Measurements from ENCODE around the gene MAT1A. TPM values are rescaled to one million over a fixed set of nuclear protein-coding genes. Genes with fewer than 3 reads are reported as not detected.

Gene MAT1A
- total and polyA plus RNA-seq, 7 experiments from 2014 or later = not detected

DNA sequence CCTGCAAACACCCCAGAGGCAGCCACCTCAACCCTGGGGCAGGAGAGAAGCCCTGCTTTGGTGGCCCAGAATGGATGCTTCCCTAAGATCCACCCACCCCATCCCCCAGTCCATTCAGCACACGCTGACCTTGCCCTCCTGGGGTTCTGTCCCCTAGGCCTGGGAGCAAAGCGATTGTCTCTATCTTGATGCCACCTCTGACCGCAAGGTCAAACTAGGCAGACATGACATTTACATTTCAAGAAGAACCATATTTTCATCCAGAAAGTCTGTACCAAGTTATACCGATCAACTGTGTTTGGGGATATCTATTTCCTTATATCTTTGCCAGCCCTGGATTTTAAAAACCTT lies 23.0 kb downstream of the MAT1A start:
- H3K27me3 ChIP-seq (ENCODE audit: control insufficient read depth in 2 of 2, insufficient read depth in 2 of 2, low read length in 2 of 2) = no peaks in the 10 kb centered on the region
- ChIA-PET CTCF (no interaction called here), POLR2A (no interaction called here)
- no peak overlapping the region for H3K27ac ChIP-seq (ENCODE audit: low read depth, low read length)
- no peaks in the 10 kb centered on the region for H3K4me1 ChIP-seq (ENCODE audit: control insufficient read depth in 2 of 2, insufficient read depth in 2 of 2, low read length in 2 of 2)
- H3K4me3 ChIP-seq (ENCODE audit: low read length) = no peak overlapping the region
- Mint-ChIP-seq H3K4me3 (no peak overlapping the region), H3K4me1 (no peaks in the 10 kb centered on the region), H3K9me3 (peaks cover 0 to 28% (median 10%) of the 10 kb centered on the region in 11 donors), H3K27me3 (peaks cover 3 to 10% (median 8%) of the 10 kb centered on the region in 5 donors), H3K27ac (no peak overlapping the region), H3K36me3 (peaks cover 0 to 11% (median 4%) of the 10 kb centered on the region in 5 donors)
- ATAC-seq (no peak), DNase-seq (no peak)
- intact Hi-C loops (cut with micrococcal nuclease) = no loop called here
- H3K36me3 ChIP-seq (ENCODE audit: control insufficient read depth in 2 of 3, insufficient read depth in 3 of 3, low read length in 3 of 3) = no peaks in the 10 kb centered on the region
- no peaks in the 10 kb centered on the region for H3K9me3 ChIP-seq (ENCODE audit: control insufficient read depth in 2 of 3, low read length in 3 of 3)

DNA sequence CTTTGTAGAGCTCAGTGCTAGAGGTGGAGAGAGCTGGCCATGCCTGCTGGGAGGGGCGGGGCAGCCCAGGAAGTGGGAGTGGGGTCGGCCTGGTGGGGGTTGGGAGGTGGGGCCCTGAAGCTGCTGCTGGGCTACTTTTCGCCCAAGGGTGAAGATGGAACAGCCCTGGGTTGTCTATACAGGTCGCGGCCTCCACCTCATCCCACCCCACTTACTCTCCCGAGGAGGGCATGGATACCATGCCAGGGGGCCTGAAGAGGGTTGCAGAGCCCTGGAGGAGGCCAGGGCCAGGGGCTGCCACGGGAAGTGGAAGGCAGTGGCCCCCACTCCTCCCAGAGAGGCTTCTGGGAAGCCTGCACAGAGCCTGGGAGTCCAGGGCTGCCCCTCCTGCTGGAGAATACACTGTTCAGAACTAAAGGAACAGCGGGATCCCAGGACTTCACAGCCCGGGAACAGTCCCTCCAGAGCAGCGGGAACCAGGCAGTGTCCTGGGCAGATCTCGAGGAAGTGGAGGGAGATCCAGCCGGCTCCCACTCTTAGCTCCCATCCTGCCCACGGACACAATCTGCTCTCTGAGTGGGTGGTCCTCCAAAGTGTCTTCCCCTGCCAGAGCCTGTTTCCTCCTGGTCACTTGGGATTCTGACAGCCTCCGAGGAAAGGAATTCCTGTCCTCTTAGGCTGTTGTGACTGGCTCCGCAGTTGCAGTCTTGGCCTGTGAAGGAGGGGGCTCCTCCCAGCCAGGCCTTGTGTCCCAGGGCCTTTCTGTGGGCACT lies 23.5 kb downstream of the MAT1A start:
- CTCF ChIA-PET = no interaction called here
- no peaks in the 10 kb centered on the region for H3K9me3 ChIP-seq (ENCODE audit: control insufficient read depth in 2 of 3, low read length in 3 of 3)
- POLR2A ChIA-PET = no interaction called here
- no peak overlapping the region for H3K4me3 ChIP-seq (ENCODE audit: low read length)
- H3K4me1 ChIP-seq (ENCODE audit: control insufficient read depth in 2 of 2, insufficient read depth in 2 of 2, low read length in 2 of 2) = no peaks in the 10 kb centered on the region
- peaks cover 3 to 8% (median 3%) of the 10 kb centered on the region in 5 donors for H3K27me3 Mint-ChIP-seq
- peaks cover 0 to 11% (median 4%) of the 10 kb centered on the region in 5 donors for H3K36me3 Mint-ChIP-seq
- intact Hi-C loops (cut with micrococcal nuclease) = no loop called here
- DNase-seq = no peak
- H3K4me3 Mint-ChIP-seq = no peak overlapping the region
- no peaks in the 10 kb centered on the region for H3K4me1 Mint-ChIP-seq
- no peaks in the 10 kb centered on the region for H3K36me3 ChIP-seq (ENCODE audit: control insufficient read depth in 2 of 3, insufficient read depth in 3 of 3, low read length in 3 of 3)
- H3K27ac ChIP-seq (ENCODE audit: low read depth, low read length) = no peak overlapping the region
- ATAC-seq = no peak
- H3K9me3 Mint-ChIP-seq = peaks cover 0 to 28% (median 10%) of the 10 kb centered on the region in 11 donors
- no peaks in the 10 kb centered on the region for H3K27me3 ChIP-seq (ENCODE audit: control insufficient read depth in 2 of 2, insufficient read depth in 2 of 2, low read length in 2 of 2)
- H3K27ac Mint-ChIP-seq = no peak overlapping the region

DNA sequence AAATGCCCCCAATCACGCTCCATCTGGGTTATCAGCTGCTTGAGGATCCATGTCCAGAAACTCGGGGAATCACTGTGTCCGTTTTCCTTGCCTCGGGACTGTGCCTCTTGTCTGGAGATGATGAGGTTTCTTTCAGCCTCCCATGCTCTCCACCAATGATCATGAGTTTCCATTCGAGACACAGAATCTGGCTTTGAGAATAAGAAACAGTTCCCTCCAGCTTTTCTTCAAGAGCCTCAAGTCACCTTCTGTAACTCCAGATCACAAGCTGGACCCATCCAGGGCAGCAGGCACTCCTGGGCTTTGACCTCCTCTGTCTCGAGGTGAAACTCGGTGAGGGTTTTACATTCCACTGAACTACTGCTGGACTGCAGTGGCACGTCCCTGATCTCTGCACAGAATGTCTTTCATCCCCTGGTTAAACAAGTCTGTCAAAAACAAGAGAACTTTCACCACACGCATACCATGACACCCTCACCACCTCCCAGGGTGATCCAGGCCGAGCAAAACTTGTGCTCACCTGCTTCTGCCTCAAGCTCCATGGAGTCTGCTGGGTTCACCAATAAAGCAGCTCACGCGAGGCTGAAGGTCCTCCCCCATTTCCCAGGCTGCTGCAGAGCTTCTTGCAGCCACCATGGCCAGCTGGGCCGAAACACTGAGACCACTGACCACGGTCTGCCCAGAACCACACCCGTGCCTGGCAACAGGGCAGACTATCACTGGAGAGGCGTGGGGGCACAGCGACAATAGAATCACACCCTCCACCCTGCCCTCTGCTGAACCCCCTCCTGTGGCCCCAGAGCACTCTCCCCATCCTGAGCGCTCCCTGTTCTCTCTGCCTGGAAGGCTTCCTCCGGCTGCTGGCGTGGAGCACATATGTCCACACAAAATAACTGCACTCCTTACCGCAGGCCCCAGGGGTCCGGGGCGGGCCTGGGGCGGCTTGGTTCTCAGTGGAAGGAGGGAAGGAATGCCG lies 25.1 kb downstream of the MAT1A start:
- Mint-ChIP-seq H3K36me3 (peaks cover 0 to 11% (median 4%) of the 10 kb centered on the region in 5 donors), H3K9me3 (peaks cover 0 to 24% (median 8%) of the 10 kb centered on the region in 11 donors), H3K27me3 (peaks cover 0 to 4% (median 3%) of the 10 kb centered on the region in 5 donors), H3K27ac (no peak overlapping the region), H3K4me1 (no peaks in the 10 kb centered on the region), H3K4me3 (no peak overlapping the region)
- POLR2A ChIA-PET = no interaction called here
- intact Hi-C loops (cut with micrococcal nuclease) = no loop called here
- DNase-seq (no peak), ATAC-seq (no peak)
- CTCF ChIA-PET = no interaction called here
- Histone ChIP-seq H3K27me3 (ENCODE audit: control insufficient read depth in 2 of 2, insufficient read depth in 2 of 2, low read length in 2 of 2) (no peaks in the 10 kb centered on the region), H3K36me3 (ENCODE audit: control insufficient read depth in 2 of 3, insufficient read depth in 3 of 3, low read length in 3 of 3) (no peaks in the 10 kb centered on the region), H3K27ac (ENCODE audit: low read depth, low read length) (no peak overlapping the region), H3K4me1 (ENCODE audit: control insufficient read depth in 2 of 2, insufficient read depth in 2 of 2, low read length in 2 of 2) (no peaks in the 10 kb centered on the region), H3K4me3 (ENCODE audit: low read length) (no peak overlapping the region), H3K9me3 (ENCODE audit: control insufficient read depth in 2 of 3, low read length in 3 of 3) (no peaks in the 10 kb centered on the region)

DNA sequence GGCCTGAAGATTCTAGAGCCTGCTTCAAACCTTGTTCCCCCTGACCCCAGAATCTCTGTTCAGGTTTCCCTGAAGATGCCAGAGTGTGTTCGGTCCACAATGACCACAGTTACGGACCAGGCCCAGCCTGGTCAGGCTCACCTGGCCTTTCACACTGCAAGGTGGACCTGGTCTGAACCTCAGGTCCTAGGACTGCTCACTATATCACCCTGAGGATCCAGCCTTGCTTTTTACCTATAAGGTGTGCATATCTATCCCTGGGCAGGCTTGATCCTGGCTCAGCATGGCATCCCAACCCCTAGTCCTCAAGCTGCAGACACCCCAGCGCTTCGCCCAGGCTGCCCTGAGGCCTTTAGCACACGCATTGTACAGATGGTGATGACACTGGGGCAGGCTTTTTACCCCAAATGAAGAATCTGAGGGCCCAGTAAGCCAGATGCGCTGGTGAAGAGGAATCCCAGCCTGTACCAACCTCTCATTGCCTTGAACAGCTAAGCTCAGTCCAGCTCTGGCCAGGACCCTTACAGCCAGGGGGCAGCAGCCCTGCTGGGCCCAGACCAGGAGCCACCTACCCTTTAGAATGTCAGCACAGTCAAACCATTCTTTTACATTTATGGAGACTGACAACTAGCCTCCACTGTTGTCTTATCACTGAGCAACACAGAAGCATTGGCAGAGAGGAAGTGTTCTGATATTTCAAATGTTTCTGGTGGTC lies 28.0 kb downstream of the MAT1A start:
- ChIA-PET CTCF (no interaction called here), POLR2A (no interaction called here)
- Mint-ChIP-seq H3K36me3 (peaks cover 0 to 4% (median 0%) of the 10 kb centered on the region in 5 donors), H3K4me1 (peaks cover 0 to under 1% (median 0%) of the 10 kb centered on the region in 7 donors), H3K27me3 (peaks cover 0 to 5% (median under 1%) of the 10 kb centered on the region in 5 donors), H3K27ac (no peak overlapping the region), H3K9me3 (peaks cover 0 to 6% (median 2%) of the 10 kb centered on the region in 11 donors), H3K4me3 (no peak overlapping the region)
- ATAC-seq = no peak
- Histone ChIP-seq H3K36me3 (ENCODE audit: control insufficient read depth in 2 of 3, insufficient read depth in 3 of 3, low read length in 3 of 3) (no peaks in the 10 kb centered on the region), H3K4me3 (ENCODE audit: low read length) (no peak overlapping the region), H3K27ac (ENCODE audit: low read depth, low read length) (no peak overlapping the region), H3K4me1 (ENCODE audit: control insufficient read depth in 2 of 2, insufficient read depth in 2 of 2, low read length in 2 of 2) (no peaks in the 10 kb centered on the region), H3K9me3 (ENCODE audit: control insufficient read depth in 2 of 3, low read length in 3 of 3) (no peaks in the 10 kb centered on the region), H3K27me3 (ENCODE audit: control insufficient read depth in 2 of 2, insufficient read depth in 2 of 2, low read length in 2 of 2) (no peaks in the 10 kb centered on the region)
- no peak for DNase-seq
- intact Hi-C loops (cut with micrococcal nuclease) = no loop called here

DNA sequence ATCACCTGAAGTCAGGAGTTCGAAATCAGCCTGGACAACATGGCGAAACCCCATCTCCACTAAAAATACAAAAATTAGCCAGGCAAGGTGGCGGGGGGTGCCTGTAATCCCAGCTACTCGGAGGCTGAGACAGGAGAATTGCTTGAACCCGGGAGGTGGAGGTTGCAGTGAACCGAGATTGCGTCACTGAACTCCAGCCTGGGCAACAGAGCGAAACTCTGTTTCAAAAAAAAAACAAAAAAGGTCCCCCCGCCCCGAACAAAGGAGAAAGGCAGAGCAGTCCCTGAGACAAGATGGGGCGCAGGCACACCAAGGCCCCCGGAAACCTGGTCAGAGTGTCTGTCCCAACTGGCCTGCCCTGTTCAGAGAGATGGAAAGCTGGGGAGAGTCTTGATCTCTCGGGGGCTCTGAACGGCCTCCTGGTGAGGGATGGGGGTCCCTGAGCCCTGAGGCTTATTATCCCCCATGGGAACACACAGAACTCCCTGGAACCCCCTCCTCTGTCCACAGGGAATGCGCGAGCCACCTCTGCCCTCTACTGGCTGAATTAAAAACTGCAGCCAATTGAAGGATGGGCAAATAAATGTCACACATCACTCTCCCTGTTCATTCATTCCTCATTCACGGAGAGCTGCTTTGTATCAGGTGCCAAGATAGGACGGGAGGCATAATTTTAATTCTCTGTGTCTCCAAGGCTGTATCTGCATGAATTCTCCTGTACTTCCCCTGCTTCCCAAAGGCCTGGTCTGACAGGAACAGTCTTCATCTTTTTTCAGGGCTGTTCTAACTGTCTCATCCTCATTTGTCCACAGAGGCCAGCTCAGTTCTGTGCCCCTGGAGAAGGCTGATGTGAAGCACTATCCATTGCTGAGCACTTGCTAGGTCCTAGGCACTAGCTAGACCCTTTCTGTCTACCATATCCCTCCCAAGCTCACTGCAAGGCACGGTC lies 28.9 kb downstream of the MAT1A start:
- Histone ChIP-seq H3K9me3 (ENCODE audit: control insufficient read depth in 2 of 3, low read length in 3 of 3) (no peaks in the 10 kb centered on the region), H3K4me1 (ENCODE audit: control insufficient read depth in 2 of 2, insufficient read depth in 2 of 2, low read length in 2 of 2) (no peaks in the 10 kb centered on the region), H3K4me3 (ENCODE audit: low read length) (no peak overlapping the region), H3K27me3 (ENCODE audit: control insufficient read depth in 2 of 2, insufficient read depth in 2 of 2, low read length in 2 of 2) (no peaks in the 10 kb centered on the region), H3K27ac (ENCODE audit: low read depth, low read length) (no peak overlapping the region), H3K36me3 (ENCODE audit: control insufficient read depth in 2 of 3, insufficient read depth in 3 of 3, low read length in 3 of 3) (no peaks in the 10 kb centered on the region)
- ATAC-seq (peak; percentile 60), DNase-seq (peak in 7 of 9 donors; percentile 10 to 52 (median 29))
- H3K27ac Mint-ChIP-seq = no peak overlapping the region
- H3K4me3 Mint-ChIP-seq = no peak overlapping the region
- intact Hi-C loops (cut with micrococcal nuclease) = no loop called here
- H3K9me3 Mint-ChIP-seq = peaks cover 0 to 6% (median 1%) of the 10 kb centered on the region in 11 donors
- H3K27me3 Mint-ChIP-seq = peaks cover 0 to 12% (median 5%) of the 10 kb centered on the region in 5 donors
- peaks cover 0 to 4% (median 0%) of the 10 kb centered on the region in 5 donors for H3K36me3 Mint-ChIP-seq
- ChIA-PET POLR2A (no interaction called here), CTCF (no interaction called here)
- H3K4me1 Mint-ChIP-seq = peaks cover 0 to 1% (median 0%) of the 10 kb centered on the region in 7 donors
